Ovary (tissue), 3 donors: Measurements from ENCODE around the gene ACSL3.

ENCODE experiments used
- CTCF ChIP-seq, 3 donors: fragments of 450-650 bp in 2 of 3; fragments of 200-600 bp in 1 of 3; IDR thresholded peaks; one replicate each; pipeline versions ENCODE4 v1.5.1 to v1.8.0; 2016 to 2022; ENCODE audit warnings: antibody characterized with exemption in 3 of 3, mild to moderate bottlenecking in 1 of 3
- EP300 ChIP-seq: sonication (generic); formaldehyde crosslinking; IDR thresholded peaks from one replicate; pipeline ENCODE4 v1.6.1; 2017; ENCODE audit warnings: antibody characterized with exemption
- donor health status: DM: no; HTN: no; CAD: no.

GRCh38 chr2:222936705-222937104 lies 75.9 kb downstream of the ACSL3 start:
- TF ChIP-seq CTCF (IDR thresholded peaks at IDR 0.05) (no peak), EP300 (no peak)
